CD14-positive monocyte (primary cell): ENCODE results near the gene AOPEP. TPM values are rescaled to one million over a fixed set of nuclear protein-coding genes. Genes with fewer than 3 reads are reported as not detected.

Experiments used
- DNase-seq, 3 donors: peaks; one replicate each; pipeline ENCODE4 v3.0.0-alpha.2; 2011 to 2022
- H2AFZ ChIP-seq: 2 replicates; pipeline ENCODE4 v1.6.0; 2012; ENCODE audit warnings: mild to moderate bottlenecking, low read depth, low read length, inconsistent platforms; ENCODE audit not compliant: insufficient read depth, poor library complexity, severe bottlenecking
- H3K27ac ChIP-seq, 2 donors: 1 replicate in 1 of 2; 2 replicates in 1 of 2; pipeline ENCODE4 v1.5.1; 2012 to 2013; ENCODE audit warnings: low read length in 2 of 2, control low read depth in 1 of 2, inconsistent platforms in 1 of 2, low read depth in 1 of 2, mild to moderate bottlenecking in 1 of 2
- H3K27me3 ChIP-seq, 2 donors: one replicate each; pipeline versions ENCODE4 v1.6.0 to v1.6.1; 2011 to 2013; ENCODE audit warnings: low read length in 2 of 2; ENCODE audit not compliant: control insufficient read depth in 2 of 2, insufficient read depth in 2 of 2
- H3K36me3 ChIP-seq, 2 donors: replicated peaks in 1 of 2; 1 replicate in 1 of 2; 2 replicates in 1 of 2; pipeline versions ENCODE4 v1.5.1 to v1.6.1; 2012 to 2013; ENCODE audit warnings: low read length in 2 of 2, control low read depth in 1 of 2, inconsistent platforms in 1 of 2, mild to moderate bottlenecking in 1 of 2; ENCODE audit not compliant: insufficient read depth in 2 of 2, control insufficient read depth in 1 of 2
- H3K4me1 ChIP-seq, 2 donors: 1 replicate in 1 of 2; 2 replicates in 1 of 2; pipeline versions ENCODE4 v1.5.1 to v1.6.1; 2012 to 2013; ENCODE audit warnings: low read length in 2 of 2, control low read depth in 1 of 2, inconsistent platforms in 1 of 2, mild to moderate bottlenecking in 1 of 2, moderate library complexity in 1 of 2; ENCODE audit not compliant: insufficient read depth in 2 of 2, control insufficient read depth in 1 of 2
- H3K4me2 ChIP-seq: replicated peaks from 2 replicates; pipeline ENCODE3; 2012; ENCODE audit warnings: low read length, moderate library complexity, mild to moderate bottlenecking; ENCODE audit not compliant: poor library complexity, severe bottlenecking; ENCODE audit errors: extremely low read depth
- H3K4me3 ChIP-seq, 3 experiments: fragments of 200-600 bp in 1 of 3; sonication (generic) in 1 of 3; replicated peaks in 1 of 3; 1 replicate in 2 of 3; 2 replicates in 1 of 3; pipeline ENCODE4 v1.5.1; 2011 to 2013; ENCODE audit warnings: low read length in 3 of 3, mild to moderate bottlenecking in 3 of 3, control low read depth in 2 of 3, low read depth in 2 of 3, inconsistent platforms in 1 of 3, moderate library complexity in 1 of 3
- H3K79me2 ChIP-seq: 2 replicates; pipeline ENCODE4 v1.6.0; 2012; ENCODE audit warnings: mild to moderate bottlenecking, control low read depth, inconsistent platforms, low read length, moderate library complexity; ENCODE audit not compliant: insufficient read depth
- H3K9ac ChIP-seq: 2 replicates; pipeline ENCODE4 v1.6.0; 2017; ENCODE audit warnings: low read length, mild to moderate bottlenecking; ENCODE audit not compliant: insufficient read depth, poor library complexity, severe bottlenecking
- H3K9me3 ChIP-seq, 2 donors: replicated peaks in 1 of 2; 1 replicate in 1 of 2; 2 replicates in 1 of 2; pipeline versions ENCODE4 v1.5.1 to v1.6.1; 2012 to 2013; ENCODE audit warnings: low read length in 2 of 2, control low read depth in 1 of 2; ENCODE audit not compliant: control insufficient read depth in 1 of 2, insufficient read depth in 1 of 2
- H4K20me1 ChIP-seq: 2 replicates; pipeline ENCODE4 v1.6.0; 2012; ENCODE audit warnings: mild to moderate bottlenecking, low read length, control low read depth, moderate library complexity; ENCODE audit not compliant: insufficient read depth
- H3K27ac Mint-ChIP-seq, 7 donors: one replicate each; pipeline ENCODE4 v1.8.0; 2020; ENCODE audit warnings: mild to moderate bottlenecking in 7 of 7, mixed read lengths in 7 of 7, moderate library complexity in 6 of 7, inconsistent platforms in 2 of 7
- H3K27me3 Mint-ChIP-seq, 3 donors: one replicate each; pipeline ENCODE4 v1.8.0; 2021 to 2022; ENCODE audit warnings: low read depth in 3 of 3, mild to moderate bottlenecking in 3 of 3, mixed read lengths in 3 of 3, moderate library complexity in 3 of 3, inconsistent platforms in 1 of 3
- H3K36me3 Mint-ChIP-seq, 2 donors: one replicate each; pipeline ENCODE4 v1.8.0; 2020; ENCODE audit warnings: mixed read lengths in 2 of 2, inconsistent platforms in 1 of 2, mild to moderate bottlenecking in 1 of 2
- H3K4me1 Mint-ChIP-seq: one replicate; pipeline ENCODE4 v1.8.0; 2020; ENCODE audit warnings: mild to moderate bottlenecking, mixed read lengths
- H3K4me3 Mint-ChIP-seq, 2 donors: one replicate each; pipeline ENCODE4 v1.8.0; 2020; ENCODE audit warnings: mild to moderate bottlenecking in 2 of 2, mixed read lengths in 2 of 2, moderate library complexity in 1 of 2
- H3K9me3 Mint-ChIP-seq, 7 donors: one replicate each; pipeline ENCODE4 v1.8.0; 2020 to 2022; ENCODE audit warnings: mixed read lengths in 7 of 7, mild to moderate bottlenecking in 6 of 7, moderate library complexity in 6 of 7, inconsistent platforms in 2 of 7
- CTCF ChIP-seq: fragments of 200-600 bp; IDR thresholded peaks from one replicate; pipeline ENCODE4 v1.8.0; 2022; ENCODE audit warnings: antibody characterized with exemption, mild to moderate bottlenecking
- WGBS: methylation state at CpG from one replicate; pipeline ENCODE4 v1.1.5; 2013; ENCODE audit warnings: missing lambda C conversion rate; ENCODE audit not compliant: insufficient coverage; 5-methylcytosine and 5-hydroxymethylcytosine counted together
- intact Hi-C, 2 donors: fragments of 100-400 bp; cut with micrococcal nuclease; formaldehyde crosslinking; loops; one replicate each; pipeline versions ENCODE4 v1.15.0 to v1.15.1; 2023
- polyA plus RNA-seq, 3 donors: library from polyadenylated mRNA; depleted of rRNA in 1 of 3; unstranded in 2 of 3; stranded (reverse) in 1 of 3; fragments of 300-500 nt in 2 of 3; fragments of >200 nt in 1 of 3; fragmentation: Illumina TruSeq in 2 of 3; gene quantifications; 1 replicate in 2 of 3; 2 replicates in 1 of 3; pipeline ENCODE4 v1.2.3, GENCODE V29; 2012 to 2021

AOPEP gene
- polyA plus RNA-seq, 3 donors: 3.0 to 4.1 (median 3.1) TPM

GRCh38 chr9:95055334-95055850, 328.9 kb downstream of the AOPEP start:
- no peak for TF ChIP-seq CTCF
- peaks cover 3 to 5% of the 10 kb centered on the region in 2 donors for H3K27me3 ChIP-seq
- H2AFZ ChIP-seq: no peak overlapping the region
- H3K4me1 ChIP-seq: no peaks in the 10 kb centered on the region
- intact Hi-C loops: no loop called here
- Mint-ChIP-seq H3K27ac (no peak overlapping the region), H3K36me3 (peaks cover 0 to 6% of the 10 kb centered on the region in 2 donors), H3K9me3 (peaks cover 0 to 3% (median 0%) of the 10 kb centered on the region in 7 donors), H3K4me3 (no peak overlapping the region), H3K27me3 (peaks cover 6 to 14% (median 8%) of the 10 kb centered on the region in 3 donors), H3K4me1 (no peaks in the 10 kb centered on the region)
- H3K9ac ChIP-seq: no peak overlapping the region
- H3K27ac ChIP-seq: no peak overlapping the region
- no peak for DNase-seq
- no peaks in the 10 kb centered on the region for H3K9me3 ChIP-seq
- H3K36me3 ChIP-seq: no peaks in the 10 kb centered on the region
- no peak overlapping the region for H3K4me3 ChIP-seq
- 53% methylated on average over 5 of the region's 6 CpGs for WGBS
- no peak overlapping the region for H3K4me2 ChIP-seq
- no peaks in the 10 kb centered on the region for H3K79me2 ChIP-seq
- no peaks in the 10 kb centered on the region for H4K20me1 ChIP-seq

GRCh38 chr9:95055851-95056551, 329.5 kb downstream of the AOPEP start:
- Histone ChIP-seq H3K27ac (no peak overlapping the region), H3K9me3 (no peaks in the 10 kb centered on the region), H3K79me2 (no peaks in the 10 kb centered on the region), H2AFZ (no peak overlapping the region), H4K20me1 (no peaks in the 10 kb centered on the region), H3K27me3 (no peaks in the 10 kb centered on the region), H3K9ac (no peak overlapping the region), H3K4me2 (no peak overlapping the region), H3K4me1 (no peaks in the 10 kb centered on the region), H3K4me3 (no peak overlapping the region), H3K36me3 (no peaks in the 10 kb centered on the region)
- intact Hi-C loops: no loop called here
- H3K27ac Mint-ChIP-seq: no peak overlapping the region
- H3K27me3 Mint-ChIP-seq: peaks cover 2 to 12% (median 3%) of the 10 kb centered on the region in 3 donors
- H3K9me3 Mint-ChIP-seq: peaks cover 0 to 2% (median 0%) of the 10 kb centered on the region in 7 donors
- no peak for DNase-seq
- no peak overlapping the region for H3K4me3 Mint-ChIP-seq
- peaks cover 0 to 8% of the 10 kb centered on the region in 2 donors for H3K36me3 Mint-ChIP-seq
- no peak for TF ChIP-seq CTCF
- 92% methylated on average over 13 of the region's 15 CpGs for WGBS
- H3K4me1 Mint-ChIP-seq: no peaks in the 10 kb centered on the region
